ENCODE data around the gene SIL1. TPM values are rescaled to one million over a fixed set of nuclear protein-coding genes. Genes with fewer than 3 reads are reported as not detected.
"Not testable (repeated sequence)": the region's sequence is repeated elsewhere in the genome, so short reads cannot be mapped to it uniquely, and the experiment has no call there.

The SIL1 gene
- total and polyA plus RNA-seq, 2 of the 8 experiments (the other 6 are each of a cell fraction or from before 2014, with no cell fraction given), result 8.3 to 12.8 TPM

- H2BK5ac ChIP-seq (ENCODE audit: low read depth, low read length); H3K56ac ChIP-seq (replicated peaks; ENCODE audit: insufficient read length, low read depth, low read length); H3K9me3 ChIP-seq (ENCODE audit: insufficient read depth in 2 of 2, low read depth in 1 of 2, low read length in 1 of 2); H3K23me2 ChIP-seq (ENCODE audit: low read depth, low read length); H2BK15ac ChIP-seq (ENCODE audit: low read length); H3K23ac ChIP-seq (ENCODE audit: insufficient read length); DNase-seq (ENCODE audit: low read depth in 1 of 2, low spot score in 2 of 2); H2BK20ac ChIP-seq (ENCODE audit: low read length); H3K27ac ChIP-seq (ENCODE audit: low read depth, low read length); H2BK120ac ChIP-seq (replicated peaks; ENCODE audit: low read depth, low read length); H3K79me2 ChIP-seq (ENCODE audit: control insufficient read depth in 1 of 2, insufficient read depth in 2 of 2, low read length in 2 of 2); H3K4me2 ChIP-seq (ENCODE audit: insufficient read depth in 1 of 2, low read depth in 2 of 2, low read length in 2 of 2); H2AK5ac ChIP-seq (ENCODE audit: low read depth, low read length); H3K14ac ChIP-seq (ENCODE audit: insufficient read length); H3K18ac ChIP-seq (ENCODE audit: extremely low read depth, low read length); H3K4me1 ChIP-seq (replicated peaks in 1 of 4; ENCODE audit: control insufficient read depth in 3 of 4, insufficient read depth in 4 of 4, low read length in 3 of 4); H4K20me1 ChIP-seq (replicated peaks in 1 of 2; ENCODE audit: control insufficient read depth in 1 of 2, insufficient read depth in 2 of 2, low read length in 2 of 2); H3K27me3 ChIP-seq (replicated peaks in 1 of 4; ENCODE audit: control insufficient read depth in 3 of 4, extremely low read depth in 1 of 4, insufficient read depth in 3 of 4, low read length in 3 of 4); H3K4me3 ChIP-seq (ENCODE audit: extremely low read depth in 1 of 4, insufficient read depth in 2 of 4, low read depth in 3 of 4, low read length in 4 of 4); H3K79me1 ChIP-seq (ENCODE audit: low read depth, low read length); FAIRE-seq; H3K4ac ChIP-seq (replicated peaks; ENCODE audit: insufficient read length, low read depth, low read length); H2BK12ac ChIP-seq (ENCODE audit: low read depth, low read length); H2AFZ ChIP-seq (ENCODE audit: low read length); H4K5ac ChIP-seq (ENCODE audit: insufficient read length, low read depth, low read length); H4K91ac ChIP-seq (replicated peaks; ENCODE audit: insufficient read length, low read length); H3K9ac ChIP-seq (replicated peaks in 1 of 4; ENCODE audit: extremely low read depth in 1 of 4, low read depth in 3 of 4, low read length in 3 of 4); H4K8ac ChIP-seq (ENCODE audit: extremely low read depth, insufficient read depth, low read length): not testable (repeated sequence)
- ChIA-PET CTCF (ENCODE audit: partially characterized antibody) (interaction anchor here (1.0 kb wide), 1 partner anchor 11 kb away, joined by 3 read pairs; no protein-coding TSS in a partner anchor), POLR2A (ENCODE audit: partially characterized antibody) (interaction anchor here (0.7 kb wide), 1 partner anchor 231 kb away, joined by 4 read pairs; no protein-coding TSS in a partner anchor)
- 86% methylated on average over 1 of the region's 2 CpGs; no CpG with 5 or more reads in 1 of the 2 experiments for WGBS, 2 experiments (ENCODE audit: extremely low coverage in 1 of 2, insufficient coverage in 1 of 2, insufficient read length in 1 of 2, insufficient replicate concordance in 2 of 2, low coverage in 1 of 2, low lambda C conversion rate in 2 of 2, missing lambda C conversion rate in 1 of 2)
- H3K36me3 ChIP-seq (ENCODE audit: control insufficient read depth in 2 of 4, insufficient read depth in 4 of 4, low read length in 3 of 4), result peaks cover 12 to 43% (median 24%) of the 10 kb centered on the region in 4 experiments
These were observed 276.8 kb downstream of the SIL1 start for GRCh38 chr5:138921362-138921761.
